H1 (cell line): ENCODE results near the gene TRIM9.

ENCODE experiments used
- CBX5 ChIP-seq: fragments of 300-800, 300-1000 bp; sonication (generic); IDR thresholded peaks from 2 replicates; pipeline ENCODE4 v1.7.1; 2016; ENCODE audit warnings: antibody characterized with exemption, low read length, low read depth
- CHD2 ChIP-seq: IDR thresholded peaks from 2 replicates; pipeline ENCODE4 v1.6.1; 2012; ENCODE audit warnings: low read length, improper control_type of control experiment
- E2F6 ChIP-seq: IDR thresholded peaks from 2 replicates; pipeline ENCODE4 v1.6.1; 2012; ENCODE audit warnings: inconsistent platforms
- EZH2 ChIP-seq: fragments of 200-600 bp; sonication (generic); IDR thresholded peaks from 2 replicates; pipeline ENCODE4 v1.7.1; 2012; ENCODE audit warnings: low read depth, mild to moderate bottlenecking, moderate library complexity, low read length, inconsistent platforms; ENCODE audit not compliant: severe bottlenecking
- GTF2F1 ChIP-seq: IDR thresholded peaks from 2 replicates; pipeline ENCODE4 v1.6.1; 2012; ENCODE audit warnings: low read depth, low read length, improper control_type of control experiment, borderline replicate concordance
- HDAC6 ChIP-seq: IDR thresholded peaks from one replicate; pipeline ENCODE4 v1.7.1; 2012; ENCODE audit warnings: low read depth, mild to moderate bottlenecking, inconsistent platforms, low read length, moderate library complexity
- POLR2A ChIP-seq, 2 experiments: IDR thresholded peaks; 1 replicate in 1 of 2; 2 replicates in 1 of 2; pipeline ENCODE4 v1.6.1; 2011; ENCODE audit warnings: low read depth in 2 of 2, low read length in 2 of 2, mild to moderate bottlenecking in 2 of 2; ENCODE audit errors: control extremely low read depth in 1 of 2
- POLR2AphosphoS5 ChIP-seq: IDR thresholded peaks from 2 replicates; pipeline ENCODE4 v1.6.1; 2011; ENCODE audit warnings: low read depth, low read length
- RAD21 ChIP-seq, 2 experiments: IDR thresholded peaks in 1 of 2; conservative IDR thresholded peaks in 1 of 2; 2 replicates each; pipeline ENCODE4 v1.6.1; 2011; ENCODE audit warnings: low read depth in 2 of 2, low read length in 2 of 2, improper control_type of control experiment in 1 of 2, inconsistent platforms in 1 of 2, mild to moderate bottlenecking in 1 of 2, moderate library complexity in 1 of 2
- SIX5 ChIP-seq: IDR thresholded peaks from 2 replicates; pipeline ENCODE4 v1.6.1; 2011; ENCODE audit warnings: mild to moderate bottlenecking, low read depth, low read length
- TCF12 ChIP-seq: IDR thresholded peaks from 2 replicates; pipeline ENCODE4 v1.6.1; 2011; ENCODE audit warnings: low read depth, mild to moderate bottlenecking, low read length
- YY1 ChIP-seq: IDR thresholded peaks from 2 replicates; pipeline ENCODE4 v1.6.1; 2011; ENCODE audit warnings: low read depth, mild to moderate bottlenecking, low read length
- TF ChIP-seq, protein P1 (sequence below), 3 experiments: IDR thresholded peaks; 1 replicate in 2 of 3; 2 replicates in 1 of 3; pipeline versions ENCODE4 v1.5.1 to v1.6.1; 2011; ENCODE audit warnings: low read length in 3 of 3, mild to moderate bottlenecking in 3 of 3, inconsistent platforms in 2 of 3, low read depth in 1 of 3, moderate library complexity in 1 of 3; ENCODE audit not compliant: insufficient read depth in 1 of 3; ENCODE audit errors: control extremely low read depth in 1 of 3

- TF ChIP-seq, protein P1, sequence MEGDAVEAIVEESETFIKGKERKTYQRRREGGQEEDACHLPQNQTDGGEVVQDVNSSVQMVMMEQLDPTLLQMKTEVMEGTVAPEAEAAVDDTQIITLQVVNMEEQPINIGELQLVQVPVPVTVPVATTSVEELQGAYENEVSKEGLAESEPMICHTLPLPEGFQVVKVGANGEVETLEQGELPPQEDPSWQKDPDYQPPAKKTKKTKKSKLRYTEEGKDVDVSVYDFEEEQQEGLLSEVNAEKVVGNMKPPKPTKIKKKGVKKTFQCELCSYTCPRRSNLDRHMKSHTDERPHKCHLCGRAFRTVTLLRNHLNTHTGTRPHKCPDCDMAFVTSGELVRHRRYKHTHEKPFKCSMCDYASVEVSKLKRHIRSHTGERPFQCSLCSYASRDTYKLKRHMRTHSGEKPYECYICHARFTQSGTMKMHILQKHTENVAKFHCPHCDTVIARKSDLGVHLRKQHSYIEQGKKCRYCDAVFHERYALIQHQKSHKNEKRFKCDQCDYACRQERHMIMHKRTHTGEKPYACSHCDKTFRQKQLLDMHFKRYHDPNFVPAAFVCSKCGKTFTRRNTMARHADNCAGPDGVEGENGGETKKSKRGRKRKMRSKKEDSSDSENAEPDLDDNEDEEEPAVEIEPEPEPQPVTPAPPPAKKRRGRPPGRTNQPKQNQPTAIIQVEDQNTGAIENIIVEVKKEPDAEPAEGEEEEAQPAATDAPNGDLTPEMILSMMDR (IDR thresholded peaks at IDR 0.05; ENCODE audit: control extremely low read depth in 1 of 3, insufficient read depth in 1 of 3, low read depth in 1 of 3, low read length in 3 of 3): no peak
- TF ChIP-seq POLR2AphosphoS5: no peak
- TF ChIP-seq CHD2: no peak
- TF ChIP-seq EZH2: no peak
- TF ChIP-seq POLR2A (IDR thresholded peaks at IDR 0.05; ENCODE audit: control extremely low read depth in 1 of 2, low read depth in 2 of 2, low read length in 2 of 2): no peak
- TF ChIP-seq YY1: no peak
- no peak for TF ChIP-seq CBX5
- no peak for TF ChIP-seq GTF2F1
- TF ChIP-seq TCF12: no peak
- no peak for TF ChIP-seq SIX5
- no peak for TF ChIP-seq E2F6
- no peak for TF ChIP-seq RAD21 (IDR thresholded peaks at IDR 0.05 in 1 of 2, conservative IDR thresholded peaks at IDR 0.05 in 1 of 2; ENCODE audit: low read depth in 2 of 2, low read length in 2 of 2)
- TF ChIP-seq HDAC6: no peak
These were observed 24.1 kb upstream of the TRIM9 start for GRCh38 chr14:51118993-51119392.
